ENCODE data around the gene HOXA7.

HOXA7 gene

GRCh38 chr7:27157702-27158431, 1.4 kb upstream of the HOXA7 start:
- DNase-seq: no peak

GRCh38 chr7:27156916-27157701, 634 bp upstream of the HOXA7 start:
- DNase-seq: no peak

- no peak for DNase-seq
Observed at GRCh38 chr7:27155816-27156507, 513 bp downstream of the HOXA7 start.

GRCh38 chr7:27154901-27155815, 1.3 kb downstream of the HOXA7 start:
- no peak for DNase-seq

GRCh38 chr7:27154369-27154768, 2.1 kb downstream of the HOXA7 start:
- no peak for DNase-seq

GRCh38 chr7:27153526-27153925, 2.9 kb downstream of the HOXA7 start:
- no peak for DNase-seq

GRCh38 chr7:27152816-27153442, 3.5 kb downstream of the HOXA7 start:
- no peak for DNase-seq

- no peak for DNase-seq
Observed at GRCh38 chr7:27151931-27152815, 4.3 kb downstream of the HOXA7 start, which contains the start of gene HOXA3. HOXA3 (minus strand) TSS chr7:27152583; CDS start chr7:27110640, 41,943 bp downstream.

GRCh38 chr7:27151341-27151930, 5.0 kb downstream of the HOXA7 start:
- no peak for DNase-seq

GRCh38 chr7:27150568-27151340, 5.7 kb downstream of the HOXA7 start:
- DNase-seq: no peak

GRCh38 chr7:27149842-27150567, 6.5 kb downstream of the HOXA7 start:
- no peak for DNase-seq

GRCh38 chr7:27148756-27149641, 7.5 kb downstream of the HOXA7 start:
- no peak for DNase-seq

GRCh38 chr7:27148031-27148755, 8.3 kb downstream of the HOXA7 start:
- no peak for DNase-seq

- no peak for DNase-seq
Observed at GRCh38 chr7:27147199-27148030, 9.1 kb downstream of the HOXA7 start, which contains the start of gene HOXA6. HOXA6 (minus strand) TSS chr7:27147774; CDS start chr7:27147749, 25 bp downstream.

- no peak for DNase-seq
Observed at GRCh38 chr7:27146491-27147198, 9.8 kb downstream of the HOXA7 start.
